Activated T-cell treated with anti-CD3 and anti-CD28 coated beads for 48 hours (primary cell): ENCODE measurements around the gene ATP11A.

ENCODE experiments used
- DNase-seq: peaks from one replicate; pipeline ENCODE4 v3.0.0-alpha.2; 2020; ENCODE audit warnings: low read depth

ATP11A gene

DNA sequence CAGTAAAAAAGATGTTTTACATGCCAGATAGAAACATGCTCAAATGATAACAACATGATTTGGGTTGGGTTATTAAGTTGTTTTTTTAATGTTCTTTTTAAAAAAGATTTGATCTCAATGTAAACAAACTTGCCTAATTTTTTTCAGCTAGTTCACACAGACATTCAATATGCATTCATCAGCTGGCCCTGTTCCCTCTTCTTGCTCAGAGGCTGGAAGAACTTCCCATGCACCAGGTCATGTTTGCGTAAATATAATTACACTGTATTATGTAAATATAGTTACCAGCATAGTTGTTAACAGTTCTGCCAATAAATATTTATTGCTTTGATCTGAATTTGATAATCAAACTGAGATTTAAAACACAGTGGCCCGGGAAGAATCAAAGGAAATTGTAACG lies 70.6 kb downstream of the ATP11A start:
- no peak for DNase-seq

DNA sequence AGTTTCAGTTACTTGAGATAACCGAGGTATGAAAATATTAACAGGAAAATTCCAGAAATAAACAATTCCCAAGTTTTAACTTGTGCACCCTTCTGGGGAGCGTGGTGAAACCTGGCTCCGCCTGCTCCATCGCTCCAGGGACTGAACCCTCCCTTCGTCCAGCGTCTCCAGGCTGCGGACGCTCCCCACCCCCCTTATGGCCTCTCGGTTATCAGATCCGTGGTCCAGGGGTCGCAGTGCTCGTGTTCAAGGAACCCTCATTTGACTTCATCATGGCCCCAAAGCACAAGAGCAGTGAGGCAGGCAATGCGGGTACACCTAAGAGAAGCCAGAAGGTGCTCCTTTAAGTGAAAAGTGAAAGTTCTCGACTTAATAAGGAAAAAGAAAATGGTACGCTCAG lies 71.1 kb downstream of the ATP11A start:
- DNase-seq = no peak

GRCh38 chr13:112761701-112762689 lies 72.2 kb downstream of the ATP11A start:
- DNase-seq = no peak

DNA sequence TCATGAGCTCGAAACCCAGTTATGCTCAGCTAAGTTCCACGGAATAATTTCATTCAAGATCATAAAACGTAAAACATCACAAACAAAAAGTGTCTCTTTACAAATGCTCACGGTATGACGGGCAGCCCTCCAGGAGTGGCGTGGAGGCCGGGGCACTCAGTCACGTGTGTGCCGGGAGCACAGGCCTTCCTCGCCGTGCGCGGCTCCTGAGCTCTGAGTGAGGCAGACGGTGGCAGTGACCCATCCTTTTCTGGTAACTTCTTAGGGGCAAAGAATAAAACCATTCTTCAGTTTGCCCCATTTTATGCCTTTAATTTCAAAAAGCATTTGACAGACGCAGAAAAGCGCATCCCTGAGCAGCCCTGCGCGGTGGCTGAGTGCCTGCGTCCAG lies 72.8 kb downstream of the ATP11A start:
- no peak for DNase-seq

DNA sequence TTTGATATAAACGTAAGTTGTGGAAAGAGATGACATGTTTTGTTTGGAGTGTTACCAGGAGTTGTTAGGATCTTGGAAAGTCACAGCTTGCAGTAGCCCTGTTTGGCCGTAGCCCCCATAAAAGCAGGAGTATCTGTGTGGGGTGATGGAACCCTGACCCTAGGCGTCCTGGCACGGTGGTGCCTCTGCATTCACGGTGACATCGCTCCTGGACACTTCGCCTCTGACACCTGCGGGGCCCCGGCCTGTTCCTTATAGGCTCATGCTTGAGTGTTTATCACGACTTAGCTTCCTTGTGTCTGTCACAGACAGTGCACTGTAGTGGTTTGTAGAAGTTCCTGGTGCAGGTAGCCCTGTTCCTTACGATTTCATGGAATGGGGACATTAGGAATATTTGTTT lies 74.2 kb downstream of the ATP11A start:
- DNase-seq = no peak

DNA sequence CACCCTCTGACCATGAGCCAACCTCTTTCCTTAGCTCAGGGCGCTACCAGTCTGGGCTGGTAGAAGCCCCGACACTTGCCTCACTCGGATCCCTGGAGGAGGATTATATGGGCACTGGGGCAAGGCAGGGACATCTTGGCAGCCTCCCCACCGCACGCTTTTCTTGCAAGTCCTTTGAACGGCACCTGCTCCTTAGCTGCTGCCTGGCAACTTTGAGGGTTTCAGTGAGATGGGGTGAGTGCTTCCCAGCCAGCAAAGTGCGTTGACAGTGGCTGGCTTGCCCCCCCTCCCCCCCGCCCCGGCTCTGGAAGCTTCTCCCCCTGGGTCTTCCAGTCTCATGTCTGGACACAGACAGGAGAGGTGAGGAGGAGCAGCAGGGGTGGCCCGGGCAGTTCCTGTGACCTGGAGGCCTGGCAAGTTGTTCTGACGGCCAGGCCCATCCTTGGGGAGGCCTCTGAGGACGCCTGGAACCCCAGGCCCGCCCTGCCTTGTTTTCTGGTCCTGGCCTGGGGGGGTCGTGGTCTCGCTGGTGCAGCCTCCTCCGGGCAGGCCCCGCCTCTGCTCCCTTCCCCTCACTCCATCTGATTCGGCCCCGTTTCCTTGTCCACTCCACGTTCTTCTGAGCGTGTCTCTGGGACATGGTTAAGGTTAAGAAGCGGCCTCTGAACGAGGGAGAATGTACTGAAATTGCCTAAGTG lies 75.2 kb downstream of the ATP11A start:
- DNase-seq = no peak

- DNase-seq = no peak
These were observed 75.9 kb downstream of the ATP11A start for GRCh38 chr13:112765731-112766130.

GRCh38 chr13:112766336-112766735 lies 76.5 kb downstream of the ATP11A start:
- no peak for DNase-seq

- no peak for DNase-seq
These were observed 78.0 kb downstream of the ATP11A start for GRCh38 chr13:112767506-112768471.

DNA sequence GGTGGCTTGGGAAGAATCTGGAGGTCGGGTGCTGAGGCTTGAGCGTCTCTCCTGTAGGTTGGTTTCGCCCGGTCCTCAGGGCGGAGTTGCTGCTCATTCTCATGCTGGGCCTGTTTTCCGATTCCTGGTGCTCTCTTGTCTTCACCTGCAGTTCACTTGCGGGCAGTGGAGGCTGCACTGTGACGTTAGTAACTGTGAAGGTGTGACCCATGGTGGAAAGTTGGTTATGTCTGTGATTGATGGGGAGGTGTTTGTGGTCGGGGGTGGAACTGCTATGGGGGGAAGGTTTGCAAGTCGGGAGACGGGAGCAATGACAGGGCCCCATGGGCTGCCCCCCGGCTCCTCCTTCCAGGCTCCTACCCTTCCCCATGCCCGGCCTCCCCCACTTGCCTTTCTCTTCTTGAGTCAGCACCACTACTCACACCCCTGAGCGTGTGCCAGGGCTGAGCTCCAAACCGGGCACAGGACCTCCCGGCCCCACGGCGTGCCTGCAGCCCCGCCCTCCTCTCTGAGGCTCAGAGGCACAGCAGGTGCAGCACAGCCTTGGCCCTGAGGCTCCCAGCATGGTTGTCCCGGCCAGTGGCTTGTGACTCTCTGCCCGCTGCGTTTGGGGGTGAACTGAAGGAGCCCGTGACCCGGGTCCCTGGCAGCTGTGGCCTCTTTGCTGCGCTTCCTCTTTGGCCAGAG lies 79.1 kb downstream of the ATP11A start:
- DNase-seq = no peak

- no peak for DNase-seq
These were observed 79.8 kb downstream of the ATP11A start for GRCh38 chr13:112769615-112770014.

- DNase-seq = no peak
These were observed 80.7 kb downstream of the ATP11A start for GRCh38 chr13:112770504-112770903.

- DNase-seq = no peak
These were observed 81.5 kb downstream of the ATP11A start for GRCh38 chr13:112771139-112771876.

DNA sequence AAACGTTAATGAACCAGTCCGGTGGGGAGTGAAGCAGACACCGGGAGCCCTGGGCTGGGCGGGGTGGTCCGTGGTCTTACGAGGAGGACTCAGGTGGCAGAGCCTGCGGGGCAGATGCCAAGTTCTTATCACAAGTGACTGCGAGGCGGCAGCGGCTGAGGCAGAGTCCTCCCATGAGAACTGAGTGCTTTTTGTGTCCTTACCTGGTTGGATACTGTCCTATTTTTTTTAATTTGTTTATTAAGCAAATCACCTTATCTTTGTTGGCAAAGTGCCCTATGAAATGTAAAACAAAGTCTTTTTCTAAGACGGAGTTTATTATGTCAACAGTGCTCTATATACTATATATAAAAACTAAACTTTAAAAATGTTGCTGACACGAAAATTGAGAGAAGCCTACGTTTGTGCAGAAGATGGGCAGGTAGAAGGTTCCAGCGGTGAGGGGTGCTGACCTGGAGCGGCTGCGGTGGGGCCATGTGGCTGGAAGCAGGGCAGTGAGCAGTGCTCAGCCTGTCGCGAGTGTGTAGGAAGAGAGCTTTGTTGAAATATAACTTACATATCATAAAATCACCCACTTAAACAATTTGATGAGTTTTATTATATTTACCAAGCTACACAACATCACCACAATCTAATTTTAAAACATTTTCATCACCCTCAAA lies 82.2 kb downstream of the ATP11A start:
- no peak for DNase-seq

GRCh38 chr13:112772539-112772909 lies 82.7 kb downstream of the ATP11A start:
- DNase-seq = no peak

DNA sequence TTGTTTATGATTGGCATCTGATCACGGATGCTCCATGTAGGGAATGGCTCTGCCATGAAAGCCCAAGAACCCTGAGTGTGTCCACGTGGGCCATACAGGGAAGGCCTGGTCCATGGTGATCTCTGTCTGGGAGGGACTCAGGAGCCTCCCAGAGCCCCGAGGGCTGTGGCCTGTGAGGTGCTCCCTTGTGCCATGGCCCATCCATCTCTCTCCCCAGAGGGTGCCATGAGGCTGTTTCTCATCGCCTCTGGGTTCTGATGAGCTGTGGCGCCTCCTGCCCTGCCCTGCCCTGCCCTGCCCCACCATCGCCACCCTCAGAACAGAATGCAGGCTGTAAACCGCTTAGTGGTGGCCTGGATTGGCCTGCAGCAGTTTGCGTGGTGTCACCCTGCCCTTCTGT lies 83.1 kb downstream of the ATP11A start:
- DNase-seq = no peak

- no peak for DNase-seq
These were observed 84.0 kb downstream of the ATP11A start for GRCh38 chr13:112773601-112774447.

GRCh38 chr13:112774448-112774792 lies 84.6 kb downstream of the ATP11A start:
- DNase-seq = no peak

DNA sequence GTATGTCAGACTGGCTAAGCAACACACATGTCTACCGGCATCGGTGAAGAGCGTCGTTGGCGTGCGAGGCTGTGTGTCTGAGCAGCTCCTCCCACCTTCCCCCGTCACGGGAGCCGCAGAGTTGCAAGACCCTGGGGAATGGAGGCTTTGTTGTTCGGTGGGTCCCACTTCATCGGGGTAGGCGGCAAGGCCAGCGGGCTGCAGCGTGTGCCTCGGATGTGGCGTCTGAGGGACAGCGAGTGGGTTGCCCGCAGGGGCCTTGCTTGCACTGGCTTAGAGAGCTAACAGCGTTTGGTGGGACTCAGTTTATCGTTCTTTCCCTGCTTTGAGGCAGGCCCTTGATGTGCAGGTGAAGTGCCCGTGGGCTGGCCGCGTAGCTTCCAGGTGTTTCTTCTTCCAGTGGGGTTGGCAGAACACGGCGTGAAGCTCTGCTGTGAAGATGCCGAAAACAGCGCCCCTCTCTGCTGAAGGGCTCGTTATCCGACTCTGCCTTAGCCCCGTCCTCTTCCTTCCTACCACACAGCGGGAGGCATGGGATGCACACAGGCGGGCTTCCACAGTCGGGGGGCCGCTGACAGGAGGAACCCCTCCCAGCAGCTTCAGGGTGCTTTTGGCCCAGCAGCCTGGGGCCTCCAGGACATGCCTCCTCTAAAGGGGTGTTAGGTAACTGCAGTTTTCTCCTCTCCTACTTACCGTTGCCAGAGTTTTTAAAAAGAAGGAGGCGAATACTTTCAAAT lies 85.2 kb downstream of the ATP11A start:
- no peak for DNase-seq
